ENCODE results near the gene TRAIP. TPM values are rescaled to one million over a fixed set of nuclear protein-coding genes. Genes with fewer than 3 reads are reported as not detected.

TRAIP gene
- total and polyA plus RNA-seq, 2 donors (not counting 1 experiment from before 2014, with no cell fraction given) = 5.0 to 8.7 TPM

- Mint-ChIP-seq H3K4me3 (no peak overlapping the region), H3K9me3 (ENCODE audit: insufficient read depth) (no peaks in the 10 kb centered on the region), H3K4me1 (peaks cover 5% of the 10 kb centered on the region), H3K27me3 (no peaks in the 10 kb centered on the region), H3K27ac (no peak overlapping the region)
- ATAC-seq (ENCODE audit: low read depth) (no peak), DNase-seq (no peak)
- Histone ChIP-seq H3K4me2 (replicated peaks; ENCODE audit: low read depth, low read length, poor library complexity, severe bottlenecking) (no peak overlapping the region), H3K4me1 (ENCODE audit: control insufficient read depth in 2 of 2, insufficient read depth in 2 of 2, low read length in 2 of 2) (peaks cover 0 to 8% of the 10 kb centered on the region in 2 donors), H3K4me3 (ENCODE audit: control extremely low read depth in 1 of 5, extremely low read depth in 1 of 5, insufficient read depth in 1 of 5, low read depth in 2 of 5, low read length in 4 of 5) (no peak overlapping the region), H3K27me3 (replicated peaks in 1 of 4; ENCODE audit: control extremely low read depth in 1 of 4, control insufficient read depth in 3 of 4, insufficient read depth in 4 of 4, low read length in 3 of 4) (peaks cover 0 to 3% (median 0%) of the 10 kb centered on the region in 4 experiments), H2AFZ (ENCODE audit: insufficient read depth, low read depth, low read length, poor library complexity, severe bottlenecking) (no peak overlapping the region), H3K27ac (ENCODE audit: low read length in 2 of 2) (no peak overlapping the region), H3K9ac (ENCODE audit: low read length) (no peak overlapping the region), H3K79me2 (ENCODE audit: control insufficient read depth, insufficient read depth, low read length) (no peaks in the 10 kb centered on the region), H4K20me1 (ENCODE audit: control insufficient read depth, insufficient read depth, low read length, poor library complexity, severe bottlenecking) (no peaks in the 10 kb centered on the region), H3K9me3 (ENCODE audit: control extremely low read depth in 1 of 3, control insufficient read depth in 2 of 3, insufficient read depth in 1 of 3, low read length in 2 of 3) (no peaks in the 10 kb centered on the region), H3K36me3 (replicated peaks in 1 of 2; ENCODE audit: control extremely low read depth in 1 of 2, control insufficient read depth in 1 of 2, extremely low read depth in 1 of 2, insufficient read depth in 2 of 2, low read length in 1 of 2) (no peaks in the 10 kb centered on the region)
- WGBS (ENCODE audit: insufficient coverage) = 78% methylated on average over 4 of the region's 4 CpGs
- TF ChIP-seq CTCF (IDR thresholded peaks at IDR 0.05) (no peak), EZH2 (IDR thresholded peaks at IDR 0.05; ENCODE audit: borderline replicate concordance, insufficient read depth, low read depth, low read length, poor library complexity, severe bottlenecking) (no peak)
- POLR2A ChIA-PET = interaction anchor here (0.6 kb wide), 1 partner anchor 20 kb away, joined by 7 read pairs; no protein-coding TSS in a partner anchor
- CTCF ChIA-PET = no interaction called here
- intact Hi-C loops (cut with micrococcal nuclease) = no loop called here
Measured at GRCh38 chr3:49794431-49794830, 61.9 kb downstream of the TRAIP start.

- Histone ChIP-seq H3K4me3 (ENCODE audit: control extremely low read depth in 1 of 5, extremely low read depth in 1 of 5, insufficient read depth in 1 of 5, low read depth in 2 of 5, low read length in 4 of 5) (no peak overlapping the region), H3K27ac (ENCODE audit: low read length in 2 of 2) (no peak overlapping the region), H3K9ac (ENCODE audit: low read length) (no peak overlapping the region), H3K4me1 (ENCODE audit: control insufficient read depth in 2 of 2, insufficient read depth in 2 of 2, low read length in 2 of 2) (peaks cover 0 to 8% of the 10 kb centered on the region in 2 donors), H3K4me2 (replicated peaks; ENCODE audit: low read depth, low read length, poor library complexity, severe bottlenecking) (no peak overlapping the region), H2AFZ (ENCODE audit: insufficient read depth, low read depth, low read length, poor library complexity, severe bottlenecking) (no peak overlapping the region), H3K9me3 (ENCODE audit: control extremely low read depth in 1 of 3, control insufficient read depth in 2 of 3, insufficient read depth in 1 of 3, low read length in 2 of 3) (no peaks in the 10 kb centered on the region), H4K20me1 (ENCODE audit: control insufficient read depth, insufficient read depth, low read length, poor library complexity, severe bottlenecking) (no peaks in the 10 kb centered on the region), H3K79me2 (ENCODE audit: control insufficient read depth, insufficient read depth, low read length) (no peaks in the 10 kb centered on the region), H3K27me3 (replicated peaks in 1 of 4; ENCODE audit: control extremely low read depth in 1 of 4, control insufficient read depth in 3 of 4, insufficient read depth in 4 of 4, low read length in 3 of 4) (no peaks in the 10 kb centered on the region), H3K36me3 (replicated peaks in 1 of 2; ENCODE audit: control extremely low read depth in 1 of 2, control insufficient read depth in 1 of 2, extremely low read depth in 1 of 2, insufficient read depth in 2 of 2, low read length in 1 of 2) (no peaks in the 10 kb centered on the region)
- intact Hi-C loops (cut with micrococcal nuclease) = no loop called here
- Mint-ChIP-seq H3K4me1 (peaks cover 5% of the 10 kb centered on the region), H3K27me3 (no peaks in the 10 kb centered on the region), H3K9me3 (ENCODE audit: insufficient read depth) (no peaks in the 10 kb centered on the region), H3K27ac (no peak overlapping the region), H3K4me3 (no peak overlapping the region)
- no peak for DNase-seq
- TF ChIP-seq EZH2 (IDR thresholded peaks at IDR 0.05; ENCODE audit: borderline replicate concordance, insufficient read depth, low read depth, low read length, poor library complexity, severe bottlenecking) (no peak), CTCF (IDR thresholded peaks at IDR 0.05) (no peak)
- ChIA-PET CTCF (no interaction called here), POLR2A (interaction anchor here (0.6 kb wide), 1 partner anchor 21 kb away, joined by 7 read pairs; no protein-coding TSS in a partner anchor)
- WGBS (ENCODE audit: insufficient coverage) = 94% methylated on average over 10 of the region's 13 CpGs
- no peak for ATAC-seq (ENCODE audit: low read depth)
Measured at GRCh38 chr3:49793486-49794085, 62.8 kb downstream of the TRAIP start.
